Measurements from ENCODE around the gene SNTG2.

DNA sequence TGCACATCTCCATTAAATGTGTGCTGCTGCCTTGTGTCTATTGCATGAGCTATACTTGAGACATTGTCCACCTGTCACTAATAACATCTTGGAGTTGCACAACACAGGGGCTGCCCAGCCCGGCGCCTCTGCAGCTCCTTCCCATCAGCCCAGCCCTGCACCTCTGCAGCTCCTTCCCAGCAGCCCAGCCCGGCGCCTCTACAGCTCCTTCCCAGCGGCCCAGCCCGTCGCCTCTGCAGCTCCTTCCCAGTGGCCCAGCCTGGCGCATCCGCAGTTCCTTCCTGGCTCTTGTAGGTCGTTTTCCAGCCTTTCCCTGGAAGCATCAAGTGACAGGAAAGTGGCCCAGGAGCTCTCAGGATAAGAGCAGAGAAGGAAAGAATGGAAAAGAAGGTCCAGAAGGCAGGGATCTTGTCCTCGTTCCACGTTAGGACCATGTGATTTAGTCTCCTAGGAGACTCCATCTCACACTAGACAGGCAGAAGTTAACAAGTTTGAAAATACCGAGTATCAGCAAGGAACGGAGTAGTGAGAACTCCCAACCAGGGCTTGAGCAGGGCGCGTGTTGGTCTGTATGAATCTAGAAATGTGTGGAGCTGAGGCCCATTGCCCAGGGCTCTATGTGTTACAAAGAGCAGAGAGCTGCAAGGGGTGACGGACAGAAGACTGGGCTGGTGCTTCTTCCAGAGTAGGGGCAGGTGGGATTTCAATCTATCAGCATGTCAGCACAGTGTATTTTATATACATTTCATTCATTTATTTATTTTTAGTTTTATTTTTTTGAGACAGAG, 346.9 kb downstream of the SNTG2 start:
- TF ChIP-seq POLR2A (IDR thresholded peaks at IDR 0.05), result no peak
- TF ChIP-seq, protein P1, sequence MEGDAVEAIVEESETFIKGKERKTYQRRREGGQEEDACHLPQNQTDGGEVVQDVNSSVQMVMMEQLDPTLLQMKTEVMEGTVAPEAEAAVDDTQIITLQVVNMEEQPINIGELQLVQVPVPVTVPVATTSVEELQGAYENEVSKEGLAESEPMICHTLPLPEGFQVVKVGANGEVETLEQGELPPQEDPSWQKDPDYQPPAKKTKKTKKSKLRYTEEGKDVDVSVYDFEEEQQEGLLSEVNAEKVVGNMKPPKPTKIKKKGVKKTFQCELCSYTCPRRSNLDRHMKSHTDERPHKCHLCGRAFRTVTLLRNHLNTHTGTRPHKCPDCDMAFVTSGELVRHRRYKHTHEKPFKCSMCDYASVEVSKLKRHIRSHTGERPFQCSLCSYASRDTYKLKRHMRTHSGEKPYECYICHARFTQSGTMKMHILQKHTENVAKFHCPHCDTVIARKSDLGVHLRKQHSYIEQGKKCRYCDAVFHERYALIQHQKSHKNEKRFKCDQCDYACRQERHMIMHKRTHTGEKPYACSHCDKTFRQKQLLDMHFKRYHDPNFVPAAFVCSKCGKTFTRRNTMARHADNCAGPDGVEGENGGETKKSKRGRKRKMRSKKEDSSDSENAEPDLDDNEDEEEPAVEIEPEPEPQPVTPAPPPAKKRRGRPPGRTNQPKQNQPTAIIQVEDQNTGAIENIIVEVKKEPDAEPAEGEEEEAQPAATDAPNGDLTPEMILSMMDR (IDR thresholded peaks at IDR 0.05), result no peak
